ENCODE data around the gene RRP8. TPM values are rescaled to one million over a fixed set of nuclear protein-coding genes. Genes with fewer than 3 reads are reported as not detected.
A peak's percentile ranks its signal among the peaks of the same experiment; 100 is the strongest.

Gene RRP8
- total and polyA plus RNA-seq, 2 of the 8 experiments (the other 6 are each of a cell fraction or from before 2014, with no cell fraction given): 4.2 to 14.9 TPM

- no peak for TF ChIP-seq CHD7 (IDR thresholded peaks at IDR 0.05; ENCODE audit: insufficient replicate concordance, low read length)
- no peak; the same call in 1 of the 2 replicates for TF ChIP-seq KDM5A (IDR thresholded peaks at IDR 0.05; ENCODE audit: low read length)
- no peak for TF ChIP-seq KDM1A (IDR thresholded peaks at IDR 0.05; ENCODE audit: borderline replicate concordance, low read length)
- no peak for TF ChIP-seq SIX5 (IDR thresholded peaks at IDR 0.05; ENCODE audit: low read depth, low read length)
- no peak for TF ChIP-seq CHD1 (IDR thresholded peaks at IDR 0.05; ENCODE audit: low read depth, low read length)
- TF ChIP-seq TBP (IDR thresholded peaks at IDR 0.05; ENCODE audit: low read depth, low read length): peak; percentile 82
- TF ChIP-seq POLR2AphosphoS5 (IDR thresholded peaks at IDR 0.05; ENCODE audit: low read depth, low read length): peak; percentile 86
- no peak for TF ChIP-seq EGR1 (IDR thresholded peaks at IDR 0.05; ENCODE audit: borderline replicate concordance, low read depth, low read length)
- no peak for TF ChIP-seq TAF7 (optimal IDR thresholded peaks at IDR 0.05; ENCODE audit: borderline replicate concordance, low read depth, low read length)
- no peak for TF ChIP-seq TEAD4 (IDR thresholded peaks at IDR 0.05; ENCODE audit: low read depth, low read length)
- peak; percentile 98 for TF ChIP-seq SP4 (IDR thresholded peaks at IDR 0.05; ENCODE audit: low read length)
Measured at GRCh38 chr11:6619004-6619745, 15.8 kb upstream of the RRP8 start, which contains the start of gene TPP1 (continued).
